GM12878 (cell line): Measurements from ENCODE around the gene CT83. TPM values are rescaled to one million over a fixed set of nuclear protein-coding genes. Genes with fewer than 3 reads are reported as not detected.

Experiments
- ETV6 ChIP-seq, 2 experiments: fragments of 450-650 bp in 1 of 2; IDR thresholded peaks in 1 of 2; conservative IDR thresholded peaks in 1 of 2; 2 replicates each; pipeline ENCODE4 v1.6.1; 2014; ENCODE audit warnings: antibody characterized with exemption in 1 of 2, borderline replicate concordance in 1 of 2, low read depth in 1 of 2, mild to moderate bottlenecking in 1 of 2, moderate library complexity in 1 of 2
- HDAC2 ChIP-seq: fragments of 200-600 bp; sonication (generic); IDR thresholded peaks from 2 replicates; pipeline ENCODE4 v1.6.1; 2017
- IKZF2 ChIP-seq, 2 experiments: fragments of 450-650 bp; IDR thresholded peaks; 2 replicates each; pipeline ENCODE4 v1.6.1; 2017; ENCODE audit warnings: mild to moderate bottlenecking in 2 of 2, moderate library complexity in 2 of 2
- NFIC ChIP-seq: IDR thresholded peaks from 2 replicates; pipeline ENCODE4 v1.6.1; 2012; ENCODE audit warnings: low read depth, mild to moderate bottlenecking, inconsistent platforms, low read length, moderate library complexity
- PAX8 ChIP-seq: fragments of 450-650 bp; IDR thresholded peaks from 2 replicates; pipeline ENCODE4 v1.6.1; 2017; ENCODE audit warnings: mild to moderate bottlenecking, moderate library complexity
- POLR2A ChIP-seq: IDR thresholded peaks from 2 replicates; pipeline ENCODE4 v1.6.1; 2011; ENCODE audit warnings: low read depth, mild to moderate bottlenecking, low read length
- SMAD1 ChIP-seq: fragments of 450-650 bp; IDR thresholded peaks from 2 replicates; pipeline ENCODE4 v1.6.1; 2018; ENCODE audit warnings: mild to moderate bottlenecking, low read depth; ENCODE audit not compliant: partially characterized antibody
- polyA plus RNA-seq, 11 experiments: library from polyadenylated mRNA; depleted of rRNA in 4 of 11; unstranded in 6 of 11; stranded (reverse) in 5 of 11; fragments of >200 nt; fragmentation: Nextera tagmentation in 4 of 11; fragmentation: Illumina TruSeq in 1 of 11; extraction: Ambion mirVana in 4 of 11; extraction: Trizol in 1 of 11; gene quantifications; 1 replicate in 1 of 11; 2 replicates in 10 of 11; pipeline versions ENCODE4 v1.2.1 to v1.2.3, GENCODE V29; 2011 to 2016; ENCODE audit warnings: inconsistent platforms in 2 of 11, missing spikeins in 2 of 11, low read depth in 1 of 11
- total RNA-seq, 4 experiments: library from RNA; depleted of rRNA in 3 of 4; stranded (reverse); fragments of >200 nt in 3 of 4; fragmentation: Illumina TruSeq in 1 of 4; extraction: Trizol in 1 of 4; gene quantifications; 2 replicates each; pipeline versions ENCODE4 v1.2.1 to v1.2.3, GENCODE V29; 2013 to 2021
- TF ChIP-seq, protein P1 (sequence below): fragments of 450-650 bp; IDR thresholded peaks from 2 replicates; pipeline ENCODE4 v1.6.1; 2017; ENCODE audit warnings: mild to moderate bottlenecking
- TF ChIP-seq, protein P2 (sequence below): fragments of 450-650 bp; IDR thresholded peaks from 2 replicates; pipeline ENCODE4 v1.6.1; 2016; ENCODE audit warnings: mild to moderate bottlenecking, moderate library complexity, borderline replicate concordance

CT83 gene
- total and polyA plus RNA-seq, 10 of the 15 experiments (the other 5 are each of a cell fraction or from before 2014, with no cell fraction given): not detected

DNA sequence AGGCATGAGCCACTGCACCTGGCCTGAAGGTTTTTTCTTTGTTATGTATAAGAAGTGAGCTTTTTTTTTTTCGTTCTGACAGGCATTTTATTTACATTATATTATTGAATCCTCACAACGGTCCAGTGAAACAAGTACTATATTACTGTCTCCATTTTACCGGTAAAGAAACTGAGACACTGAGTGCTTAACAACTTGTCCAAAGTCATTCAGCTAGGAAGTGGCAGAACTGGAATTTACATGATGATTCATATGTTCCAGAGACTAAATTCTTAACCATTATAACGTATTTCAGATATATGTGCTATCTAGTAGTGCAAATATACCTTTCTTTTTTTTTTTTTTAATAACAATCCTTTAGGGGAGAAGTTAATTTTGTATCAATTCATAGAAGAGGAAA is 44.8 kb downstream of the CT83 start (continued):
- TF ChIP-seq ETV6 (conservative IDR thresholded peaks at IDR 0.05 in 1 of 2, IDR thresholded peaks at IDR 0.05 in 1 of 2; ENCODE audit: borderline replicate concordance in 1 of 2, low read depth in 1 of 2) (no peak), IKZF2 (IDR thresholded peaks at IDR 0.05) (no peak), HDAC2 (no peak), POLR2A (no peak), NFIC (no peak), SMAD1 (no peak), PAX8 (no peak)
- TF ChIP-seq, protein P1, sequence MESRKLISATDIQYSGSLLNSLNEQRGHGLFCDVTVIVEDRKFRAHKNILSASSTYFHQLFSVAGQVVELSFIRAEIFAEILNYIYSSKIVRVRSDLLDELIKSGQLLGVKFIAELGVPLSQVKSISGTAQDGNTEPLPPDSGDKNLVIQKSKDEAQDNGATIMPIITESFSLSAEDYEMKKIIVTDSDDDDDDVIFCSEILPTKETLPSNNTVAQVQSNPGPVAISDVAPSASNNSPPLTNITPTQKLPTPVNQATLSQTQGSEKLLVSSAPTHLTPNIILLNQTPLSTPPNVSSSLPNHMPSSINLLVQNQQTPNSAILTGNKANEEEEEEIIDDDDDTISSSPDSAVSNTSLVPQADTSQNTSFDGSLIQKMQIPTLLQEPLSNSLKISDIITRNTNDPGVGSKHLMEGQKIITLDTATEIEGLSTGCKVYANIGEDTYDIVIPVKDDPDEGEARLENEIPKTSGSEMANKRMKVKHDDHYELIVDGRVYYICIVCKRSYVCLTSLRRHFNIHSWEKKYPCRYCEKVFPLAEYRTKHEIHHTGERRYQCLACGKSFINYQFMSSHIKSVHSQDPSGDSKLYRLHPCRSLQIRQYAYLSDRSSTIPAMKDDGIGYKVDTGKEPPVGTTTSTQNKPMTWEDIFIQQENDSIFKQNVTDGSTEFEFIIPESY: no peak
- TF ChIP-seq, protein P2, sequence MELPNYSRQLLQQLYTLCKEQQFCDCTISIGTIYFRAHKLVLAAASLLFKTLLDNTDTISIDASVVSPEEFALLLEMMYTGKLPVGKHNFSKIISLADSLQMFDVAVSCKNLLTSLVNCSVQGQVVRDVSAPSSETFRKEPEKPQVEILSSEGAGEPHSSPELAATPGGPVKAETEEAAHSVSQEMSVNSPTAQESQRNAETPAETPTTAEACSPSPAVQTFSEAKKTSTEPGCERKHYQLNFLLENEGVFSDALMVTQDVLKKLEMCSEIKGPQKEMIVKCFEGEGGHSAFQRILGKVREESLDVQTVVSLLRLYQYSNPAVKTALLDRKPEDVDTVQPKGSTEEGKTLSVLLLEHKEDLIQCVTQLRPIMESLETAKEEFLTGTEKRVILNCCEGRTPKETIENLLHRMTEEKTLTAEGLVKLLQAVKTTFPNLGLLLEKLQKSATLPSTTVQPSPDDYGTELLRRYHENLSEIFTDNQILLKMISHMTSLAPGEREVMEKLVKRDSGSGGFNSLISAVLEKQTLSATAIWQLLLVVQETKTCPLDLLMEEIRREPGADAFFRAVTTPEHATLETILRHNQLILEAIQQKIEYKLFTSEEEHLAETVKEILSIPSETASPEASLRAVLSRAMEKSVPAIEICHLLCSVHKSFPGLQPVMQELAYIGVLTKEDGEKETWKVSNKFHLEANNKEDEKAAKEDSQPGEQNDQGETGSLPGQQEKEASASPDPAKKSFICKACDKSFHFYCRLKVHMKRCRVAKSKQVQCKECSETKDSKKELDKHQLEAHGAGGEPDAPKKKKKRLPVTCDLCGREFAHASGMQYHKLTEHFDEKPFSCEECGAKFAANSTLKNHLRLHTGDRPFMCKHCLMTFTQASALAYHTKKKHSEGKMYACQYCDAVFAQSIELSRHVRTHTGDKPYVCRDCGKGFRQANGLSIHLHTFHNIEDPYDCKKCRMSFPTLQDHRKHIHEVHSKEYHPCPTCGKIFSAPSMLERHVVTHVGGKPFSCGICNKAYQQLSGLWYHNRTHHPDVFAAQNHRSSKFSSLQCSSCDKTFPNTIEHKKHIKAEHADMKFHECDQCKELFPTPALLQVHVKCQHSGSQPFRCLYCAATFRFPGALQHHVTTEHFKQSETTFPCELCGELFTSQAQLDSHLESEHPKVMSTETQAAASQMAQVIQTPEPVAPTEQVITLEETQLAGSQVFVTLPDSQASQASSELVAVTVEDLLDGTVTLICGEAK: no peak
